GM19035 (cell line): ENCODE measurements around the gene PQBP1.

ENCODE experiments used
- ATAC-seq: cut with Tn5 transposase; IDR thresholded peaks from one replicate; pipeline ENCODE4 v1.9.1; 2021; ENCODE audit not compliant: unreplicated experiment

Gene PQBP1

DNA sequence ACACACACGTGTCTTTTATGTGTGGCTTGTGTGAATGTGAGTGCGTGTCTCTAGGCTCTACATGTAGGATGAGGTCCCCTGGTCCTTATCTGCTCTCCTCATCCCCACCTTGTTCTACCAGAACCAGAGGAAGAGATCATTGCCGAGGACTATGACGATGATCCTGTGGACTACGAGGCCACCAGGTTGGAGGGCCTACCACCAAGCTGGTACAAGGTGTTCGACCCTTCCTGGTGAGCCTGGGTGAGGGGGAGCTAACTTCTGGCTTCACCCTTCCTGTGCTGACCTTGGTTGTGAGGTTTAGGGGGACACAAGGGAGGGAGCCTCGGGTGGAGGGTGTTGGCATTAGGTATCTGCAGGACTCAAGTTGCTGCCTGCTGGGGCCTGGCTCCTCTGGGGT is 3.3 kb downstream of the PQBP1 start:
- ATAC-seq: no peak

DNA sequence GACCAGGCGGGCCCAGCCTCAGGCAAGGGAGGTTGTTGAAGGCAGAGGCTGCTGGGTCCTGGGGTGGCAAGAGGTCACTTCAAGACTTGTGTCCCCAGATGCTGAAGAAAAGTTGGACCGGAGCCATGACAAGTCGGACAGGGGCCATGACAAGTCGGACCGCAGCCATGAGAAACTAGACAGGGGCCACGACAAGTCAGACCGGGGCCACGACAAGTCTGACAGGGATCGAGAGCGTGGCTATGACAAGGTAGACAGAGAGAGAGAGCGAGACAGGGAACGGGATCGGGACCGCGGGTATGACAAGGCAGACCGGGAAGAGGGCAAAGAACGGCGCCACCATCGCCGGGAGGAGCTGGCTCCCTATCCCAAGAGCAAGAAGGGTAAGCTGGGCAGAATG is 4.4 kb downstream of the PQBP1 start:
- ATAC-seq: no peak

- ATAC-seq: no peak
These were observed 5.0 kb downstream of the PQBP1 start for GRCh38 chrX:48902776-48903175.

DNA sequence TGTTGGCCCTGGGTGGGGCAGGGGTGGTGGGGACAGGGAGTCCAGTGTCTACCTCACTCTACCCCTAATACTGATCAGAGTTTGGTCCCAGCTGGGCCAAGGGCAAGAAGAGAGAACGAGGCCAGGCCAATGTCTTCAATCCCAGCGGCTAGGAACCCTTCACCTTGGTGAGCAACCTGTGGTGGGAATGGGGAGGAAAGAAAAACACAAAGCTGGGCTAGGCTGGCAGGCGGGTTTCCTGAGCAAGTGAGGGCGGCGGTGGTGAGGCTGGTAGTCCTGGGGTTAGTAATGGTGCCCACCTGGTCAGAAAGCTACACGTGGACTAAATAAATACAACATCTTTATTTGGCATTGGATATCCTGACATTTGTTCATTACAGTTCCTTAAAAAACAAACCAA is 5.6 kb downstream of the PQBP1 start:
- ATAC-seq: no peak

DNA sequence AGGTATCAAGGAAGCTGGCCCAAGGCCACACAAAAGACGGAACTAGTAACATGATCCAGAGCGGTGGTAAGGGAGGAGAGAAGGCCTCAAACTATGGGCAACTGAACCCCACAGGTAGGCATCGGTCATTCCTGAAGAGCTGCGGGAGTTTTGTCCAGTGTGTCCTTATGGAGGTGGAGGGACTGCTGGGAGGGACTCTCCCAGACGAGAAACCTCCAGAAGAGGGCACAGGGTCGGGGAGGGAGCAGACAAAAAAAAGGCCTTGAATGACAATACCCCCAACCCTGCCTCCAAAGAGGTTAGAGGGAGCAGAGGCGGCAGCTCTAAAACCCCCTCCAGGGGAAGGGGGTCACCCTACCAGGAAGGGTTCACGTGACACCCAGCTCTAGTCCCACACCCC is 6.5 kb downstream of the PQBP1 start:
- no peak for ATAC-seq

GRCh38 chrX:48904626-48905025 is 6.9 kb downstream of the PQBP1 start:
- no peak for ATAC-seq

DNA sequence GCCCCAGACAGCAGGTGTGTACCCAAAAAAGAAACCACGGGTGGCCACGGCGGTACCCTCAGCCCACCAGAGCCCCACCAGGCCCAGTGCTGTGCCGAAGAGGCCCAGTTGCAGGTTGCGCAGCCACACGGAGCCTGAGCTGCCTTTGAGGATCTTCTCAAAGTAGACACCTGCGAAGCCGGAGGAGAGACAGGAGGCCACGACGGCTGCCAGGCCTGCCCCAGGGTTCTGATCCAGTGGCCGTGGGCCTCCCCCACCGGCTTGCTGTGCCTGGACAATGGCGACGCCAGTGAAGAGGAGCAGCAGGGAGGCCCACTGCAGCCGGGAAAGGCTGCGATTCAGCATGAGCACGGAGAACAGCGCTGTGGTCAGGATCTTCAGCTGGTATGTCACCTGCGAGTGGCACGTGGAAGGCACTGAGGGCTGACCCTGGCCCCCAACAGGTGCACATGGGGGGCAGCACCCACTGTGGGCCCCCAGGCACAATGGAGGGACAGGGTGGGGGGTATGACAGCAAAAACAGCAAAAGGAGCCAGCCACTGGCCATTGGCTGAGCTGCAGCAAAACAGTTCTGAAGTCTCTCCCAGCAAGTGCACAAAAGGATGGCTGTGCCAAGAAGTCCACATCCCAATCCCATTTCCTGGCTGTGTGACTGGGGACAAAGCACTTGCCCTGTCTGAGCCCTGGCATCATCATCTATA is 7.5 kb downstream of the PQBP1 start:
- ATAC-seq: no peak

GRCh38 chrX:48908600-48908999 is 10.9 kb downstream of the PQBP1 start:
- no peak for ATAC-seq

DNA sequence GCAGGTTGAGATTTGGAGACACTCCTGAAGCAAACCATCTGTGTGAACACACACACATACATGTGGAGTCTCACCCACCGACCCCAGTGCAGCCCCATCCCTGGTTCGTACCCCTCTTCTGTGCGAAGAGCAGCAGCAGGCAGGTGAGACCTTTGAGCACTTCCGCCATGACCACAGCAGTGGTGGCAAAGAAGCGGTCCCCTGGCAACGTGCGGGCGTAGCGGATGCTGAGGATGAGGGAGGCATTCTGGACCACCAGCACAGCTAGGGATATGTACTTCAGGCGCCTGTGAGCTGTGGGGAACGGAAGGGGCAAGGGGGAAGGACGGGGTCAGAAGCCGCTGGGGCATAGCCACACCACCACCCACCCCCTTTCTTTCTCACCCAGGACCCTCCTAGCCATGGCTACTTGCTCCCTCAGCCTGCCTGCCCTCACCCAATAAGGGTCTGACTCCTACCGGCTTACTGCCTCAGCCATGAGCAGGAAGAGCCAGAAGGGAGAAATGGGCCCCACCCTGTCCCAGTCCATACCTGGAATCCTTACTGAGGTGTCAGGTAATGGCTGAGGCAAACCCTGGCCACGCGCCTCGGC is 12.1 kb downstream of the PQBP1 start:
- no peak for ATAC-seq

- ATAC-seq: peak; percentile 3
These were observed 13.2 kb downstream of the PQBP1 start for GRCh38 chrX:48910926-48911411.

- ATAC-seq: peak; percentile 72
These were observed 13.9 kb downstream of the PQBP1 start, which contains the start of gene SLC35A2 for GRCh38 chrX:48911412-48912182. Gene SLC35A2 (minus strand): TSS chrX:48911646. CDS start chrX:48911636, 10 bp downstream.

DNA sequence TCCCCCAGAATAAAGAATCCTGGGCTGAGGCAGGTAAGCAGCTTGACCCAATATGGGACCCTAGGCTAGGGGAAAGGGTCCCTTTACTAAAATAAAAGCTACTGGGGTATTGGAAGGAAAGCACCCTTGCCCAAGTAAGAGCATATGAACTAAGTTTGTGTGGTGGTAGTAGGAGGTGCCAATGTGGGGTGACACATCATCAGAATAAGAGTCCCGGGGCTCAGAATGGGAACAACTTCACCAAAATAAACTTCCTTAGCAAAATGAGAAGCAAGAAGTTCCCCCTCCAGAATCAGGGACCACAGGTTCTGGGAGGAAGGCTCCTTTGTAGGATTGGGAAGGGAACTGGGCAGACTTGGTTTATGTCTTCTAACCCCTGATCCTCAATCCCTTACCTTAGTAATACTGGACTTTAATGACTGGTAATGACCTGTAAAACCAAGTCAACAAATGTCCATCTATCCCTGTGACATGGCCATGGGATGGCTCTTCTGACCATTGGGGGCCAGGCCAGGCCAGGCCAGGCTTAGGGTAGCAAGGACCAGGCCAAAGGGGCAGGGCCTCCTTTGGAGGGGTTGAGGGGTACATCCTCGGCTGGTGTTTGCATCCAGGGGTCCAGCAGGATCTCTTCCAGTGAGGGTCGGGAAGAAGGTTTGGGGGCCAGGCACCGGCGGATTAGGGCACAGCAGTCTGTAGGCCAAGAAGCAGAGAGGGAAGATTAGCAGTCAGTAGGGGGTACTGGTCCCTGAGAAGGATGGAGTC is 16.1 kb downstream of the PQBP1 start:
- no peak for ATAC-seq

DNA sequence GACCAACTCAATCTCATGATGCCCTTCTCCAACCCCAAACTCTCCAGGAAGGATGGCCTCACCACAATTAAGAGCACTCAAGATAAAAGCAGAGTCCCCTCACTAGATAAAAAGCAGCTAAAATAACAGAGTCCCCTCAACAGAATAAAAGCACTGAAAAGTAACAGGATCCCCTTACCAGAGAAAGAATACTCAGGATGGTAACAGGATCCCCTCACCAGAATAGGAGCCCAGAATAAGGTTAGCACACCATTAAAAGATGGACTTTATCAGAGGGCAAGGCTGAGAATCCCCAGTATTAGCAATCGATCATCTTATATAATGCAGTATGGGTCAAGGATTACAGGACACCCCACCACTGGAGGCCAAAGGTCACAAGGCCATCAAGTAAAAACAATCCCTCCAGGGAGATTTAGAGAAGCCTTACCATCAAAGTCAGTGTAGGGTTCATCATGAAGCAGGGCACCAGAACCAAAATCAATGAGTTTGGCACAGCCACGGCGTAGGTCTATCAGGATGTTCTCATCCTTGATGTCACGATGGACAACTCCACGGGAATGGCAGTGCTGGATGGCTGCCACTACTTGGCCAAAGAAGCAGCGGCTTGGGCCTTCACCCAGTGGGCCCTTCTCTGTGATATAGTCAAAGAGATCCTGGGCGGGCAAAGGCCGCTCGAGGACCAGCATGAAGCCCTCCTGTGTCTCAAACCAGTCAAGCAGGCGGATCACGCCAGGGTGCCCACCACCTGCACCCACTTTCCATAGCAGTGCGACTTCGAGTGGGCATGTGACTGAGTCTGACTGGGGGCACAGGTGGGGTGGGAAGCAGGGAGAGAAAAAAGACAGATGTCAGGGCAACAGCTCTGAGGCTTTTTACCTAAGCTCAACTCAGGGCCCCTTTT is 17.1 kb downstream of the PQBP1 start:
- no peak for ATAC-seq

GRCh38 chrX:48917139-48918001 is 19.6 kb downstream of the PQBP1 start:
- no peak for ATAC-seq

GRCh38 chrX:48918301-48918642 is 20.5 kb downstream of the PQBP1 start:
- ATAC-seq: no peak

GRCh38 chrX:48918643-48919340 is 21.1 kb downstream of the PQBP1 start, which contains the start of gene PIM2:
Gene PIM2 (minus strand): TSS chrX:48919024. CDS start chrX:48918834, 190 bp downstream.
- ATAC-seq: peak; percentile 83

DNA sequence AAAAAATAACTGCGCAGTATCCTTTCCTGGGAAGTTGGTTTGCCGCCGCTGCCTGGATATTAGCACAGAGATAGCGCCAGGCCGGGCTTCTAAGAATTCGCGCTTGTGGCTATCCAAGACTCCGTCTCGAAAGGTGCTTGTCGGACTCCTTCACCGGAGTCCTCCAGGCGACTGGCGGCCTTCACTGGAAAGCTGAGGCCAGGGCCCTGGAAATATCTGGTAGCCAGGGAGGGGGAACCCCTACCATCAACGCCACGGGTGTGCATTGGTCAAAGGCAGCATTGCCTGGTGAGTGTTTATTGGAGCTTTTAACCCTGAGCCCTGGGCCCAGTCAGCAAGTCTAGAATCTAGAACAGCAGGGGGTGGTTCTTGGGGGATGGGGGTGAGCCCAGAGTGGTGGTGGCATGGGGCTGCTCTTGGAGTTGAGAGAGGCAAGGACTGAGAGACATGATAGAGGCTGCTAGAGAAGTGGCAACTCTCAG is 21.7 kb downstream of the PQBP1 start:
- peak; percentile 7 for ATAC-seq

- ATAC-seq: no peak
These were observed 22.4 kb downstream of the PQBP1 start for GRCh38 chrX:48919947-48920717.
